GM21825 (cell line): ENCODE measurements around the gene KCNIP4.

ENCODE experiments used
- ATAC-seq: cut with Tn5 transposase; IDR thresholded peaks from one replicate; pipeline ENCODE4 v1.9.1; 2021; ENCODE audit warnings: mild to moderate bottlenecking, moderate library complexity; ENCODE audit not compliant: unreplicated experiment

The KCNIP4 gene

DNA sequence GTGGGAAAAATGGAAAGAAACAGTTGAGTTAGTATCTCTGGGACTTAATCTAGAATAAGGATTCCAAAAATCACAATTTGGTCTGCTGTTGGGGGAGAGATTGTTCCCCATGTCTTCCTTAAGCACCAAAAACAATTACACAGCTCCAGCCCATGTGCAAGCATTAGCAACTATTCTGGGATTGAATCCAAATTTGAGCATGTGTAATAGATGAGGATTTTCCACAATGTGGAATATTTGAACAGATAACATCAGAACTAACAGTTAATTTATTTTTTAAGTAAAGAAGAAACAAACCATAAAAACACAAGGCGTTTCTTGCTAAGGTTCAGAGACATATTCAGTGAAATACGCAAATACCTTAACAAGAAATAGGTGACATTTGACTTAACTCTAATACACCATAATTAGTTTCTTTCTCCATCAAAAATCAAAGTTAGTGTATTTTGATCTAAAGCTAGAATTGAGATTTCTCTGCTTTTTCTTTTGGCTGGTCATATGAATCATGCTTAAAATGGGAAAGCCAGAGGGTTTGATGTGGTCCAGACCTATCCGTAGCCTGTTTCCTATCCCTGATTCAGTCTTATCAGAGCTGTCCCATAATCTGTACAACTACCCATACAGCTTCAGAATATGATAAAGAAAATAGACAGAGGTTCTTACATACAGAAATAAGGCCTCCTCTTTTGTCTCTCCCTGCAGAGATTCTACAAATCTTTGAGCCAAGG, 834.9 kb downstream of the KCNIP4 start:
- ATAC-seq: no peak

DNA sequence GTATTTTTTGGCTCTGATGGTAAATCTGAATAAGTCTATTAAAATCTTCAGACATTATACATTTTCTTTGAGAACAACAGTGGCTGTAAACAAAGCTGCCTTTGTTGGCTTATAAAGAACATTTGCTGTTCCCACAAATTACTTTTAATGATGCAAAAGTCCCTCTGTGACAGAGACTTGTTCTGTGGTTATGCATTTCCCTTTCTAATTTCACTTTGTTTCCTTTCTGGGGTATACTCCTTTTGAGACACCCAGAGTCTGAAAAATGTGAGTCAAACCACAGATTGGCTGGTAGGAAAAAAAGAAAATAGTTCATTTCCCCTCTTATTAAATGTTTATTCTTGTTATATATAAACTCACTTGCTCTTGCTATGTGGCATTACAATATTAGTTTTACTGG, 845.9 kb downstream of the KCNIP4 start:
- ATAC-seq: no peak

DNA sequence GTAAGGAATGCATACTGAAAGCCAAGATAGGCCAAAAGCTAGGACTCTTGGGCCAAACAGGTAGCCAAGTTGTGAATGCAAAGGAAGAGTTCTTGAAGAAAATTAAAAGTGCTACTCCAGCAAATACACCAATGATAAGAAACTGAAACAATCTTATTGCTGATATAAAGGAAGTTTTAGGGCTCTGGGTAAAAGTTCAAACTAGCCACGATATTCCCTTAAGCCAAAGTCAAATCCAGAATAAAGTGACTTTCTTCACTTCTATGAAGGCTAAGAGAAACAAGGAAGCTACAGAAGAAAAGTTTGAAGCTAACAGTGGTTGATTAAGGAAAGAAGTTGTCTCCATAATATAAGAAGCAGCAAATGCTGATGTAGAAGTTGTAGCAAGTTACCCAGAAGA, 850.7 kb downstream of the KCNIP4 start:
- no peak for ATAC-seq

DNA sequence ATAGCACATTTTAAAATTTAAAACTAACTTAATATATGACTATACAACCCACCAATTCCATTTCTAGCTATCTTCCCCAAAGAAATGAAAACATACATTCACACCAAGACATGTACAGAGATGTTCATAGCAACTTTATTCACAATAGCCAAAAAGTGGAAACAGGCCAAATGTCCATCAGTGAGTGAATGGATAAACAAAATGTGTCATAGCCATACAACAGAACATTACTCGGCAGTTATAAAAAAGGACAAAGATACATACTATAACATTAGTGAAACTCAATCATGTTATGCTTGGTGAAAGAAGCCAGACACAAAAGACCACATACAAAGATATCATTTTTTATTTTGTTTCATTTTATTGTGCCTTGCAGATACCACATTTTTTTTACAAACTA, 851.5 kb downstream of the KCNIP4 start:
- no peak for ATAC-seq

DNA sequence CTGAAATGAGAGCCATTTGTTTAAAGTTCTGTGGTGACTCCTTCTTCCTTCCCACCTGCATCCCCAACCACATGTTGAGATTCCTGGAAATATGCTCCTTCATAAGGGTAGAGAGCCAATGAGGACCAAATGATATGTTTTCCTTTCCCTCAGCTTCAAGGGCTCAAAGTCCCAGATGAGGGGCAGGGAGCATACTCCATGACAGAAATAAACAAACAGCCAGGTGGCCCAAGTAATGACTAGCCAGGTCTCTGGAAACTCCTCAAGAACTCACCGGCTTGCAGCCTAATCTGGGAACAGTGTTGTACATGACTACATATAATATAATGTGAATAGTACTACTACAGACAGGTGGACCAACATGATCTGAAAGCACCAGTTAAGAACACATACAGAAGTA, 856.0 kb downstream of the KCNIP4 start:
- no peak for ATAC-seq

DNA sequence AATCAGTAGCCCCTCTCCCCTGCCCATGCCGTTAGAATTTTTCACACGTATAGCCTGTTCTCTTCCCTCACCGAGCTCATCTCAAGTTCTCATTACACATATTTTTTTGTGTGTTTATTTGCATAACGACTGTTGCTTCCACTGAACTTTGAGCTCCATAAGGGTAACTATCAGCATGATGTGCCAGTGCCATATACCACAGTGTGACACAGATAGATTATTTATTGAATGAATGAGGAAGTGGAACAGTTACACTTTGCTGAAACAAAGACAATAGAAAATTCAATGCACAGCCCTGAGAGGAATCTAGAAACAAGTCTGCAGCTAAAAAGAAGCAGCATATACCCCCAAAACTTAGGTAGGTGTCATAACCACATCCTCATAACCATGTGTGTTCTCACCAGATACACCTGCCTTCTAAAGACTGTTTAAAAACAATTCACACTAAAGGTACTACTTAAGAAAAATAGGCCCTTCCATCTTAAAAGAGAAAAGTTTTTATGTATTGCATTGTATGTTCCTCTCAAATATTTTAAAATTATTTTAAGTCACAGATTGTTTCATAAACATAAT, 858.4 kb downstream of the KCNIP4 start:
- no peak for ATAC-seq

DNA sequence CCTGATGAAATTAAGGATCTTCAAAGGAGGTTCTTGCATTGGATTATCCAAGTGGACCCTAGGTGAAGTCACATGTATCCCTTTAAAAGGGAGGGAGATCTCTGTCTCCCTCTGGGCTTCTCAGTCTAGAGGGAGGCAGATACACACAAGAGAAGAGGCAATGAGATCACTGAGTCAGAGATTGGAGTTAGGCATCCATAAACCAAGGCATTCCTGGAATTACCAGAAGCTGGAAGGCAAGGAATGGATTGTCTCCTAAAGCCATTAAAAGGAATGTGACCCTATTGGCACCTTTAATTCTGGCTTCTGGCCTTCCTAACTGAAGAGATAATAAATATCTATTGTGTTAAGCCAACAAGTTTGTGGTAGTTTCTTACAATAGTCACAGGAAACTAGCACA, 865.2 kb downstream of the KCNIP4 start:
- no peak for ATAC-seq

DNA sequence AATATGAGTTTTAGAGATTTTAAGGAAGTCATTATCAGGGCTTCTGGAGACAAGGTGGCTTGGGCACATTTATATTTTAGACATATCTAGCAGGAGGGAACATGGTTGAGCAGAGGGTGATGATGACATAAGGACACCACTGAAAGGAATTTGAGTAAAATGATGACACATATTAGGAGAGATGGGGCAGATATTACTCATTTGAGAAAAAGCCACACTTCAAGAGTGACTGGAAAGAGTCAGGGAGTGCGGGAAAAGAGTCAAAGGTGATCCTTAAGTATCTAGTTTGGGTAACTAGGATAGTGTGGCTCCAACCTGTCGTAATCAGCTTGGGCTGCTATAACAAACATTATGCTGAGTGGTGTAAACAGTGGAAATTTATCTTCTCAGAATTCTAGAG, 870.6 kb downstream of the KCNIP4 start:
- no peak for ATAC-seq

DNA sequence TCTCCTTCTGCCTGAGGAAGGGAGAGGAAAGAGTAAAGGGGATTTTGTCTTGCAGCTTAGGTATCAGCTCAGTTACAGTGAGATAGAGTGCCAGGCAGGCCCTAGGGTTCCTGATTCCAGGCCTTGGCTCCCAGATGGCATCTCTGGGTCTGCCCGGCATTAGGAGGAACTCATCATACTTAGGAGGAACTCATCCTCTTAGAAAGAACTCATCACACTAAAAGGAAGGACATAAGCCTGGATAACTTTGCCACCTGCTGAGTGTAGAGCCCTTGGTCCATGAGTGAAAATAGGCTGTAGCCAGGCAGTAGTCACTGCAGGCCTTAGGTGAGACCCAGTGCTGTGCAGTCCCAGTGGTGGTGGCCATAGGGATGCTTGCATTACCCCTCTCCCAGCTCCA, 881.2 kb downstream of the KCNIP4 start:
- no peak for ATAC-seq

DNA sequence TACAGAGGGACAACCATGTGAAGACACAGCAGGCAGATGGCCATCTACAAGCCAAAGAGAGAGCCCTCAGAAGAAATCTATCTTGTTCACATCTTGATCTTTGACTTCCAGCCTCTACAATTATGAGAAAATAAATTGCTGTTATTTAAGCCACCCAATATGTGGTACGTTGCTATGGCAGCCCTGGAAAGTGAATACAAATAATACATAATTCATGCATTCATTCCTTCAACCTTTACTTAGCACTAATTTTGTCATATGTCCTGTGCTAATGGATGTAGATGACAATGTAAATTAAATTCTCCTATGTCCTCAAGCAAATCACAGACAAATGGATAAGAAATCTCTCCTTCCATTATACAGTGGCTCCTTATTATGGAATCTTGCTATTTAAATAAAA, 886.7 kb downstream of the KCNIP4 start:
- no peak for ATAC-seq

DNA sequence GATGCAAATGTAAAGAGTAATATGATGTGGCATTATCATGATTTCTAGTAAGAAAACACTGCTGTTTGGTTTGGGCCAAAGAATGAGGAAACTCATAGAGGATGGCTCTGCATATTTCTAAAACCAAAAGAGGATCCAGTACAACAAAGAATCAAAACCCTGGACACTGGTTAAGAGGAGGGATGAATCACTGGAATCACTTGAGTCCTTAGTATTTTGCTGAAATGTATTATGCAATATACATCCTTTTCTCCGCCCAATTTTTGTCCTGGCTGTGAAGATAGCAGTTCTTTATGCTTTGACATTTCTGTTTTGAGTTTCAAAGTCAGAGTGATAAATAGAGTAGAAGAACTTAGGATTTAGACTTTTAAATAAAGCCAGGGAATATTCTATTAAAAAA, 902.4 kb downstream of the KCNIP4 start:
- no peak for ATAC-seq

DNA sequence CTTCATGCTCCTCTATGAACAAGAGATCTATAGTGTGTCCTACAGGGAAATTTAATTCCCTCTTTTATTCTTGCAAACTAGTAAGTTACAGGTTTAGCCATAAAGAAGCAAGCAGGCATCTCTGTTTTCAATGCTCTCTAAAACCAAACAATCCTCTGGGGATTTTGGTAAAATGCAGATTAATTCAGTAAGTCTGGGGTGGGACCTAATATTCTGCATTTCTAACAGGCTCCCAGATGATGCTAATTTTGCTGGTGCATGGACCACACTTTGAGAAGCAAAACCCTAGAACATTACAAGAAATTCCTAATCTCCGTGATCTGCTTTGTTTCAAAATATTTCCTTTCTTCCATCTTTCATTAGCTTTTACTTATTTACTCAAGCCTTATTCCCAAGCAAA, 903.5 kb downstream of the KCNIP4 start:
- ATAC-seq: no peak

DNA sequence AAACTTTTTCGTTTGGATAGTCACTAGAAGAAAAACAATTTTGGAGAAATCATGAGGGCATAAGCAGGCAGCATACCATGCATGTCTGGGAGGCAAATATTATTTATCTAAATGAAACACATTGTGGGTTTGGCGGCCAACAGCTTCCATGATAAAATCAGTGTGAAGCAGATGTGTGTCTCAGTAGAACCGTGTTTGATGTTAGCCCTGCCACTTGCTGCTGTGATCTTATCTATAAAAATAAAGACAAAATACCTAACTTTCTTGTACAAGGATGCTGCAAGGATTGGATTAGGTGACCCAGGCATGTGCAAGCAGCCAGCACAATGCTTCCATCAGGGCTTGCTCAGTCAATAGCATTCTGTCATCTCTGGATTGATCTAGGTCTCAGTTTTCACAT, 906.9 kb downstream of the KCNIP4 start:
- no peak for ATAC-seq

DNA sequence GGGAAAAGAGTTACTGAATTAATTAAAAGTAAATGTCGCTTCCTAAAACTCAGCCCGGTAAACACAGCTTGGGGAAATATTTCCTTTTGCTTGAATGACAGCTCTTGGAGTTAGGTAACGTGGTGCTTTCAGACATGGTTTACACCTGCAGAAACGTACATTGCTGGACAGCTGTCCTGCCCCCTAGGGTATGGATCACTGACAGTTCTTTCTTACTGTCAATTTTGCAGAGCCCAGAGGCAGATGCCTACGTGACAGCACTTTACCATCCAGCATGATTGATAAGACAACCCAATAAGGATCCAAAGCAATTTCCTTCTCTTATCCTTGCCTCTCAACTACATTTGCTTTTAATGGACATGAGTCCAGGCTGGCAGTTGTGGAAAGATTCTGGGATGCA, 913.8 kb downstream of the KCNIP4 start:
- no peak for ATAC-seq

DNA sequence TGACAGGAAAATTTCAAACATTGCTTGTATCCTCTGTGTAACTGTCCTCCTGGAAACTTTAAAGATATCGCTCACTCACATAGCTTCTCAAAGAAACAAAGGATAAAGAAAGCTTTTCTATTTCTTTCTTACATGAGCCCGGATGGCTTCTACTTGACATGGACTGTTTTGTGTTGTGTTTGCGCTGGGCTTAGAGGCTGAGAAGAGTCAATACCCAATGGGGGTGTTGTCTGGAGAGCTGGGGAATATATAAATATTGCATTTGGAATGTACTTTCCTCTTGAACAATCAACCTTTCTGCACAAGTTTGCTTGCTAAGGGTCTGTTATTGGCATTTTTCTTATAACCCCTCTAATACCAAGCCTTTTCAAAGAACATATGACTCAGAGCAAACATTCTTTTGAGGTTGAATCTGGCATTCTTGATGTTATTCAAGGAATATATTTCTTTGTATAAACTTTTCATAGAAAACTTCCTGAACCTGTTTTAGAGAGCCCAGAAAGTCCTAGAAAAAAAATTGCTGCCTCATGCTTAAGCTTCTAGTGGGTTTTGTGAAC, 916.4 kb downstream of the KCNIP4 start:
- no peak for ATAC-seq

DNA sequence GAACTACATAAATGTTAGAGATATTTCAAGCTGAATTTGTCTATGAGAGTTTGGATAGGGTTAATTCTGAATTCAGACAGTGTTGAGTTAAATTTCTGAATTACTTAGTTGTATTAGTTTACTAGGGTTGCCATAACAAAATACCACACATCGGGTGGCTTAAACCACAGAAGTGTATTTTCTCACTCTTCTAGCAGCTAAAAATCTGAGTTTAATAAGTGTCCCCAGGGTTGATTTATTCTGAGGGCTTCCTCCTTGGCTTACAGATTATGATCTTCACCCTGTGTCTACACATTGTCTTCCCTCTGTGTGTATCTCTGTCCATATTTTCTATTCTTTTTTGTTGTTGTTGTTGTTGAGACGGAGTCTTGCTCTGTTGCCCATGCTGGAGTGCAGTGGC, 929.8 kb downstream of the KCNIP4 start:
- ATAC-seq: no peak

DNA sequence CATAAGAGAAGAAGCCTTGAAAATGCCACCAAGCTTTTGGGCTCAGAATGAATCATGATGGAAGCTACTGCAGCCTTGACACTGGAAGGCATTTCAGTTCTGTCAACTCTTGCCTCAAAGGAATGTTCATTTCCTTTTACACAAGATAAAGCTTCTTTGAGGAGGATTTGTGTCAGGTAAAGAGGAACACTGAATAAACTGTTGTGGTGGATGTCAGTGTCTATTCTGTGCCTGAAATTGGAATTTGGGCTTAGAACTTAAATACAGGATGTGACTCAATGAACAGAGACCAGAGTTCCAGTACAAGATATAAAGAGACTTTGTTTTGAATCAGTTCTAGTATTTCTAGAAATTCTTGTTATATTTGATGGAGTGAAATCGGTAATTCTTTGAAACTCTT, 935.1 kb downstream of the KCNIP4 start:
- ATAC-seq: no peak

DNA sequence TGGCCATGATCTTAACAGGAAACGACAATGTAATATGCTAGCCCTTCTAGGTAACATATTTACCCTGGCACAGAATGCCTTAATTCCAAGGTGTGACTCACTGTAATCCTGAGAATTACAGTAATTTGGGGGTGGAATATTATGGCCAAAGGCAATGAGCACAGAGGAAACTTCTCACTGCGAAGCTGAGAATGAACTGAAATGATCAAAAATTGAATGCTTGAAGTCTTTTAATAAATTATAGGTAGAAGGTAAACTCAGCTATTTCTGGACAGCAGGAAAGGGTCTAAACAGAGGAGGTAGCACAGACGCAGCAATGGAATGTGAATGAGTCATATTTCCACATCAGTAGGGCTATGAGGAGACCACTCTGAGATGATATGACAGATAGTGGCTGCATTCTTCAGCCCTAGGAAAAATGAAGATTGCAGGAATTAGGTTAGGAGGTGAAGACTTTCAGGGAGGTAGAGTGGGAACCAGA, 935.7 kb downstream of the KCNIP4 start:
- no peak for ATAC-seq

DNA sequence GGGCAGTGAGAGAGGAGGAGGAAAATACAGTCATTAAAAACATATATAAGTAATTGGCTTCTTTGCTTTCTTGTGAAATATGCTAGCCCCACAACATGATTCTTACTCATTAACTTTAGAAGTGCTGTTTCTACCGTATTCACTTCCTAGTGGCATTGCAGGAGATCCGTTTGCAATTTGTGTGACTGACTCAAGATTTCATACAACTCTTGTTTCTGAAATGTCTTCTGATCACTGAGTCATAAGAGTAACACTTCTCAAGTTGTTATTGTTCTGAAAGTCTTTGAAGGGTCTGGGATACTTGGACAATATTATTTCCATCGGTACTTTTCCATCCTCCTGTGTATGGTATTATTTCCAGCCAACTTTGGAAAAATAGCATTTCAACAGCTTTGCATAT, 937.5 kb downstream of the KCNIP4 start:
- no peak for ATAC-seq

DNA sequence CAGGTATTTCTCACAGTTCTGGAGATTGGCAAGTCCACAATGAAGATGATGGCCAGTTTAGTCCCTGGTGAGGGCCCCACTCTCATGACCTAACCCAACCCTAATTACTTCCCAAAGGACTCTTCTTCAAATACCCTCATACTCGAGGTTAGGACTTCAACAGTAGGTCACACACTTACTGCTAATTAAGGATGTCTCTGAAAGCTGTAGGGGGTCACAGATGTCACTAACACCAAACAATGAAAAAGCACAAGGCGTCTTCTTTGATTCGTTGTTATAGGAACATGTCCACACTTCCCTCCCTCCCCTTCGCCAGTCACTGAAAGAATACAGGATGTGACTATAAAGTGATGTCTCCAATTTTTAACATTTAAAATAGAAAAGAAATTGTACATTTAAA, 938.6 kb downstream of the KCNIP4 start:
- no peak for ATAC-seq

DNA sequence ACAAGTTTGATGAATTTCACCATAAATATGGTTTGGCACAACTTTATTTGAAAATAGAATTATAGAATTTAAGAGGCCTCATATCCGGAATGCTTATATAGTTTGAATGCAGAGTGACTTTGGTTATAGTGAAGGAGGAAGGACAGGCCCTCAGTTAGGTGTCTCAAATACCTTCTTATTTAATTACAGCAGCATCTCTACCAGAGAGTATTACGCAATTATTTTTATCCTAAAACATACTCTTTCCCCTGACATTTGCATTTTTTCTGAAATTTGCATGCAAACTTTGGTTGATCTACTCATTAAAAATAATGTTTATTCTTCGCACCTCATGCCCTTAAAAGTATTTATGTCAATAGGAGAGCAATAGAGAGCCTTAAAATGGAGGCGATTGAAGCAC, 942.9 kb downstream of the KCNIP4 start:
- ATAC-seq: no peak

DNA sequence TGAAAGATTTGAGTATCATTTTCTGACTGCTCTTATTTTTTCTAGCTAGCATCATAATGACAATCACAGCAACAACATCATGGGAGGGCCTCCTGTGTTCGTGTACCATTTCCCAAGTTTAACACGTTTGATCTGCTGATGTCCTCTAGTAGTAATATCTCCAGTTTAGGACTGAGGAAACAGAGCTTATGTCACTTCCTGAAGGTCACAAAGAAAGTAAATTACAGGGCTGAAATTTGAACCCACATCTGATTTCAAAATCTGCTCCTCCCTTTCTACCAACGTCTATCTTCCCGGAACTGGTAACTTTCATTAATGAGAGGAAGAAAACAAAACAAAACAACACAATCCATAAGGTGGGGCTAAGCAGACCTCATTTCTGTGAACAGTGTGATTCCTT, 945.6 kb downstream of the KCNIP4 start:
- ATAC-seq: no peak

DNA sequence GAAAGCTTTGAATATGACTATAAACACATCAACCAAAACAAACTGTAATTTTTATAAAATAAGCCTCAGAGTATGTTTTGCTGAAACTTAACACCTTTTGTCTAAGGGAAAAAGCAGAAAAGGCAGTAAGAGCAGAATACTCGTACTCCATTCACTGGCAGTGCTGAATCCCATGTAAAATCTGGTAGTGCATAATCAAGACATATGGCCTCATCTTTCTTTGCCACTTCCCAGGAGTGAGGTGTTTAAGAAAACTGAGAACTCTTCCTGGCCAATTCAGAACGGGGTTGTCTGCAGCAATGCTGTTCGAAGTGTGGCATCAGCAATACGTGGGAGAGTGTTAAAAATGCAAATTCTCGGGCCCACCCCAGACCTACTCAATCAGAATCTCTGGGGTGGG, 946.3 kb downstream of the KCNIP4 start:
- no peak for ATAC-seq
